Progenitor cell of endocrine pancreas (in vitro differentiated cells): ENCODE data around the gene CDHR3. TPM values are rescaled to one million over a fixed set of nuclear protein-coding genes. Genes with fewer than 3 reads are reported as not detected.

ENCODE experiments used
- DNase-seq: peaks from one replicate; pipeline ENCODE4 v3.0.0; 2021; ENCODE audit warnings: low spot score; ENCODE audit not compliant: unreplicated experiment
- H3K27ac Mint-ChIP-seq: 2 replicates; pipeline ENCODE4 v1.8.0; 2021; ENCODE audit warnings: mild to moderate bottlenecking, moderate library complexity, mixed read lengths
- H3K27me3 Mint-ChIP-seq: 2 replicates; pipeline ENCODE4 v1.8.0; 2021; ENCODE audit warnings: mixed read lengths
- H3K36me3 Mint-ChIP-seq: 2 replicates; pipeline ENCODE4 v1.8.0; 2022; ENCODE audit warnings: mixed read lengths; ENCODE audit not compliant: insufficient read depth
- H3K4me1 Mint-ChIP-seq: 2 replicates; pipeline ENCODE4 v1.8.0; 2021; ENCODE audit warnings: low read depth, mixed read lengths
- H3K4me3 Mint-ChIP-seq: 2 replicates; pipeline ENCODE4 v1.8.0; 2021; ENCODE audit warnings: low read depth, mild to moderate bottlenecking, moderate library complexity, mixed read lengths
- H3K9me3 Mint-ChIP-seq: 2 replicates; pipeline ENCODE4 v1.8.0; 2021; ENCODE audit warnings: low read depth, mixed read lengths
- total RNA-seq: library from RNA; stranded (reverse); gene quantifications from 2 replicates; pipeline ENCODE4 v1.2.1, GENCODE V29; 2021
- TF ChIP-seq, protein P1 (sequence below): fragments of 200-600 bp; sonication (generic); IDR thresholded peaks from one replicate; pipeline ENCODE4 v1.5.0; 2021; ENCODE audit warnings: antibody characterized with exemption, mild to moderate bottlenecking; ENCODE audit not compliant: unreplicated experiment

Gene CDHR3
- total RNA-seq, 1 donor from 2014 or later, result 15.7 TPM

DNA sequence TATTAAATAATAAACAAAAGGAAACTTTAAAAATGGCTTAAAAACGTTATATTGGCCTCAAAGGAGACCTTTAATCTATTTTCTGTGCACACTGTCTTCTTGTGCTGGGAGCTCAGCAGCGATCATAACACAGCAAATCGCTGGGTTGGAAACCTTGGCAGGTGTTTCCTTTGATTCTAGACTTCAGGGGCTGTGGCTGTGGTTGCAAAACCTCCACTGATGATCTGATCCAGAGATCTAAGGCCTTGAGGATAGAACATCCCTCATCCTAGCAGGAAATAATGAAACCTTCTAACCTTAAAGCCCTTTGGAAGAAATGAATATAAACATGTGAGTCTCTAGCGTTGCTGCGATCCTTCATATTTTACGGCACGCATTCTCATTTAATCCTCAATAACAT lies 29.8 kb downstream of the CDHR3 start:
- Mint-ChIP-seq H3K4me3 (no peak overlapping the region), H3K27ac (no peak overlapping the region), H3K4me1 (peaks cover 30% of the 10 kb centered on the region), H3K27me3 (peaks cover 6% of the 10 kb centered on the region), H3K9me3 (no peaks in the 10 kb centered on the region), H3K36me3 (no peaks in the 10 kb centered on the region)
- TF ChIP-seq, protein P1, sequence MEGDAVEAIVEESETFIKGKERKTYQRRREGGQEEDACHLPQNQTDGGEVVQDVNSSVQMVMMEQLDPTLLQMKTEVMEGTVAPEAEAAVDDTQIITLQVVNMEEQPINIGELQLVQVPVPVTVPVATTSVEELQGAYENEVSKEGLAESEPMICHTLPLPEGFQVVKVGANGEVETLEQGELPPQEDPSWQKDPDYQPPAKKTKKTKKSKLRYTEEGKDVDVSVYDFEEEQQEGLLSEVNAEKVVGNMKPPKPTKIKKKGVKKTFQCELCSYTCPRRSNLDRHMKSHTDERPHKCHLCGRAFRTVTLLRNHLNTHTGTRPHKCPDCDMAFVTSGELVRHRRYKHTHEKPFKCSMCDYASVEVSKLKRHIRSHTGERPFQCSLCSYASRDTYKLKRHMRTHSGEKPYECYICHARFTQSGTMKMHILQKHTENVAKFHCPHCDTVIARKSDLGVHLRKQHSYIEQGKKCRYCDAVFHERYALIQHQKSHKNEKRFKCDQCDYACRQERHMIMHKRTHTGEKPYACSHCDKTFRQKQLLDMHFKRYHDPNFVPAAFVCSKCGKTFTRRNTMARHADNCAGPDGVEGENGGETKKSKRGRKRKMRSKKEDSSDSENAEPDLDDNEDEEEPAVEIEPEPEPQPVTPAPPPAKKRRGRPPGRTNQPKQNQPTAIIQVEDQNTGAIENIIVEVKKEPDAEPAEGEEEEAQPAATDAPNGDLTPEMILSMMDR, result no peak
- no peak for DNase-seq

DNA sequence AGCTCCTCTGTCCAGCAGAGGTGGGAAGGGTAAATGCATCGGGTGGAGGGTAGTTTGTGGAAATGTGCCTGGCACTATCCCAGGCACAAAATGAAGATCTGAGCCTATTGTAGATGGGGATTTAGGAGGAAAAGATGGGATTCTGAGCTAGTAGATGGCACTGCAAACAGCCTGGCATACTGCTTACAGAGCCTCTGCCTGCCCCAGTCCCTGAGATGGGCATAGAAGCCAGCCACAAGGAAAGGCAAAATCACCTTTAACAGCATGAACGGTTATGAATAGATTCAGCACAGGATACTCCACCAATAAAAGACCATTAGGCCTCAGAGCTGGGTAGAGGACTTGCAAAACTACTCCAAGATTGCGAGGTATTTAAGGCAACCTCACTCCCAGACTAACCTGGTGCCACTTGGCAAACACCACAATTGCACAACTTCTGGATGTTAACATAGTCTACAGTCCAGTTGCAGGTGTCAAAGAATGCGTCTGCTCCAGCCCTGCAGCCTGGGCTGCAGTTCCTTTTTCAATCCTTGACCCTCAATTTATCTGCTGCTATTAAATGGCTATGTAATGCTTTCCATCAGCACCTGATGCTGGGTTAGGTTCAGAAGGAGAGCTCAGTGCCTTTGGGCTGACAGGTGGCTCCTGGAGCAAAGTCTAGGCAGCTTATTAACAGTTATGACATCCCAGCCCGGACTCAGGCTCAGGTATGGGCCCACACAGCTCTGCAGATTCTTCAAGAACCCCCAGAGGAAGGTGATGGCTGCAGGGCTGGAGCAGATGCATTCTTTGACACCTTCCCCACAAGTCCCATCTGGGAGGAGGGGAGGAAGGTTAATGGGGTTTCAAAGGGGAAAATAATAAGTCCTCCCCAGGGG lies 34.0 kb downstream of the CDHR3 start:
- no peak overlapping the region for H3K4me3 Mint-ChIP-seq
- no peaks in the 10 kb centered on the region for H3K36me3 Mint-ChIP-seq
- DNase-seq, result no peak
- H3K9me3 Mint-ChIP-seq, result no peaks in the 10 kb centered on the region
- no peak overlapping the region for H3K27ac Mint-ChIP-seq
- H3K4me1 Mint-ChIP-seq, result peaks cover 28% of the 10 kb centered on the region
- H3K27me3 Mint-ChIP-seq, result peaks cover 3% of the 10 kb centered on the region
- TF ChIP-seq, protein P1, result no peak

DNA sequence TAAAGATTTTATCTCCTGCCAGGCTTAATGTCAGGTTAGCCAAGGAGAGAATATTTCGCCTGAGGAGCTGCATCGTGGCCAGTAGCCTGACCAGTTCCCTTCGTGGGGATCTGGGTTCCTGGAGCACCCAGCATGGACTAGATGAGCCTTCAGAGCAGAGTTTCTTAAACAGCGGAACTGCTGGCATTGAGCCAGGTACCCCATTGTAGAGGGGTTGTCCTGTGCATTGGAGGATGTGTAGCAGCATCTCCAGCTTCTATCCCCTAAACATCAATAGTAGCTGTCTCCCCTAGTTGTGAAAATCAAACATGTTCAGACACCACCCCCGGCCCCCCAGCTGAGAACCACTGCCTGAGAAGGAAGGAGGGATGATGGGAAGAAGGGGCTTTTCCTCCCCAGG lies 36.2 kb downstream of the CDHR3 start:
- DNase-seq, result no peak
- peaks cover 3% of the 10 kb centered on the region for H3K27me3 Mint-ChIP-seq
- H3K36me3 Mint-ChIP-seq, result no peaks in the 10 kb centered on the region

DNA sequence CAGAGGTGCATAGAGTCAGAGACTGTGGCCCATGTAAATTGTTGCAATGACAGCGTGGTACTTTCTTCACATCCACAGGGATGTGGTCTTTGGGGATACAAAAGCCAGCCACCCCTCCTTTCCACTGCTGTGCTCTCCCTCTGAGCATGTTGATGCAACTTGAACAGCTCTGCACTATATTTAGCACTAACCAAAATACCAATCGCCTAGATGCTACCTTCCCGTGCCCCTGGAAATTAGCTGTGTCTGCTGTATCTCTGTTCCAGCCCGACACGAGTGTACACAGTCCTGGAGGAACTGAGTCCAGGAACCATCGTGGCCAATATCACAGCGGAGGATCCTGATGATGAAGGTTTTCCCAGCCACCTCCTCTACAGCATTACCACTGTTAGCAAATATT lies 38.1 kb downstream of the CDHR3 start:
- Mint-ChIP-seq H3K4me3 (no peak overlapping the region), H3K36me3 (peaks cover 11% of the 10 kb centered on the region), H3K27ac (no peak overlapping the region), H3K4me1 (peaks cover 27% of the 10 kb centered on the region), H3K9me3 (peaks cover 16% of the 10 kb centered on the region), H3K27me3 (peaks cover 3% of the 10 kb centered on the region)
- no peak for DNase-seq
- TF ChIP-seq, protein P1, result no peak

More for the DNA sequence above, 36.2 kb downstream of the CDHR3 start:
- H3K27ac Mint-ChIP-seq, result no peak overlapping the region
- no peaks in the 10 kb centered on the region for H3K9me3 Mint-ChIP-seq
- TF ChIP-seq, protein P1, result no peak
- no peak overlapping the region for H3K4me3 Mint-ChIP-seq
- H3K4me1 Mint-ChIP-seq, result peaks cover 34% of the 10 kb centered on the region

DNA sequence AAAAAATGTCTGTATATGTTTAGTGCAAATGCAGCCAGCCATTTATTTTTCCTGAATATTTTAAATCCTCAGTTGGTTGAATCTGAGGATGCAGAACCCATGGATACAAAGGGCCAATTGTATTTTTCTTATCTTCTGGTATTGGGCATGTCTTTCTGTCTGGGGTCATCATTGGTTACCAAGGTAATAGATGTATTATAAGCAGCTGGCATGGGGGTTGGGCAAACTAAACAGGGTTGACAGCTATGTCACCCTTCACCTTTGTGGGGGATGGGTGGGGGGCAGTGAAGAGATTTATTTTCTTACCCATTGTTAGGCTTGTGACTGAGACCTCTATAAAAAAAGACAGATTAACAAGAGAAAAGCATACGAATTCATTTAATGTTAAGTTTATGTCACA lies 38.8 kb downstream of the CDHR3 start:
- Mint-ChIP-seq H3K27ac (no peak overlapping the region), H3K27me3 (peaks cover 3% of the 10 kb centered on the region), H3K36me3 (peaks cover 15% of the 10 kb centered on the region), H3K4me1 (peaks cover 27% of the 10 kb centered on the region), H3K4me3 (no peak overlapping the region), H3K9me3 (peaks cover 18% of the 10 kb centered on the region)
- TF ChIP-seq, protein P1, result no peak
- no peak for DNase-seq
